Esophagus squamous epithelium (tissue), 5 donors: ENCODE measurements around the gene FYN. TPM values are rescaled to one million over a fixed set of nuclear protein-coding genes. Genes with fewer than 3 reads are reported as not detected.

Source experiments
- DNase-seq: peaks from one replicate; lab custom pipeline; 2025; lab: John Stamatoyannopoulos, UW
- H3K27ac ChIP-seq, 4 donors: fragments of 200-600 bp; sonication (generic); one replicate each; pipeline ENCODE4 v1.5.1; 2016 to 2019; ENCODE audit warnings: mild to moderate bottlenecking in 1 of 4
- H3K27me3 ChIP-seq, 4 donors: fragments of 200-600 bp; sonication (generic); 1 replicate in 3 of 4; 2 replicates in 1 of 4; pipeline versions ENCODE4 v1.5.1 to v1.6.0; 2017 to 2021; ENCODE audit warnings: antibody characterized with exemption in 1 of 4
- H3K36me3 ChIP-seq, 3 donors: fragments of 200-600 bp; sonication (generic); one replicate each; pipeline ENCODE4 v1.5.1; 2016 to 2019
- H3K4me1 ChIP-seq, 3 donors: fragments of 200-600 bp; sonication (generic); one replicate each; pipeline ENCODE4 v1.5.1; 2017 to 2019
- H3K4me3 ChIP-seq, 4 donors: fragments of 200-600 bp; sonication (generic); 1 replicate in 3 of 4; 2 replicates in 1 of 4; pipeline ENCODE4 v1.5.1; 2016 to 2019; ENCODE audit warnings: mild to moderate bottlenecking in 2 of 4, moderate library complexity in 1 of 4
- H3K9me3 ChIP-seq, 3 donors: fragments of 200-600 bp; sonication (generic); one replicate each; pipeline ENCODE4 v1.5.1; 2016 to 2019
- CTCF ChIP-seq, 6 experiments: fragments of 450-650 bp in 4 of 6; fragments of 200-600 bp in 2 of 6; sonication (generic) in 2 of 6; IDR thresholded peaks; one replicate each; pipeline ENCODE4 v1.5.1; 2016 to 2019; ENCODE audit warnings: antibody characterized with exemption in 6 of 6, mild to moderate bottlenecking in 4 of 6, moderate library complexity in 4 of 6
- POLR2A ChIP-seq, 4 donors: fragments of 450-650 bp; IDR thresholded peaks; one replicate each; pipeline ENCODE4 v1.6.1; 2017; ENCODE audit warnings: antibody characterized with exemption in 4 of 4, mild to moderate bottlenecking in 4 of 4, moderate library complexity in 3 of 4
- WGBS, 2 donors: methylation state at CpG; one replicate each; pipeline ENCODE4 v1.1.5; 2018; 5-methylcytosine and 5-hydroxymethylcytosine counted together
- intact Hi-C: fragments of 100-400 bp; cut with DNase I; formaldehyde crosslinking; loops from one replicate; pipeline ENCODE4 v1.15.0; 2022
- total RNA-seq, 4 donors: library from RNA; depleted of rRNA; stranded (reverse); fragments of >200 nt; gene quantifications; one replicate each; pipeline ENCODE4 v1.1.0, GENCODE V29; 2016
- donor health status: DM: yes; HTN: yes; CAD: no.

The FYN gene
- total RNA-seq, 4 donors from 2014 or later = 11.8 to 54.6 (median 21.4) TPM

- DNase-seq = no peak
- H3K4me1 ChIP-seq = peaks cover 0 to 44% (median 22%) of the 10 kb centered on the region in 3 donors
- no peaks in the 10 kb centered on the region for H3K27me3 ChIP-seq
- WGBS, 2 donors = 61 to 66% methylated on average over 8 of the region's 8 CpGs
- no peaks in the 10 kb centered on the region for H3K36me3 ChIP-seq
- H3K4me3 ChIP-seq = no peak overlapping the region
- H3K9me3 ChIP-seq = no peaks in the 10 kb centered on the region
- H3K27ac ChIP-seq = peak overlapping the region in 2 of 4 donors; percentile 6 to 33
- intact Hi-C loops = no loop called here
- TF ChIP-seq POLR2A (IDR thresholded peaks at IDR 0.05) (no peak), CTCF (IDR thresholded peaks at IDR 0.05) (no peak)
Observed at GRCh38 chr6:111743862-111744692, 129.2 kb downstream of the FYN start.

GRCh38 chr6:111743360-111743759 lies 129.9 kb downstream of the FYN start:
- TF ChIP-seq CTCF (IDR thresholded peaks at IDR 0.05) (no peak), POLR2A (IDR thresholded peaks at IDR 0.05) (no peak)
- no peaks in the 10 kb centered on the region for H3K9me3 ChIP-seq
- no peak overlapping the region for H3K4me3 ChIP-seq
- DNase-seq = no peak
- WGBS, 2 donors = 57 to 74% methylated on average over 5 of the region's 5 CpGs
- H3K27me3 ChIP-seq = no peaks in the 10 kb centered on the region
- H3K36me3 ChIP-seq = no peaks in the 10 kb centered on the region
- H3K27ac ChIP-seq = peak overlapping the region in 2 of 4 donors; percentile 17 to 33
- peaks cover 0 to 44% (median 22%) of the 10 kb centered on the region in 3 donors for H3K4me1 ChIP-seq
- intact Hi-C loops = no loop called here

- H3K36me3 ChIP-seq = no peaks in the 10 kb centered on the region
- H3K4me3 ChIP-seq = no peak overlapping the region
- no peak for DNase-seq
- WGBS, 2 donors = 75 to 83% methylated on average over 5 of the region's 5 CpGs
- no peak overlapping the region for H3K27ac ChIP-seq
- intact Hi-C loops = no loop called here
- H3K9me3 ChIP-seq = no peaks in the 10 kb centered on the region
- H3K27me3 ChIP-seq = no peaks in the 10 kb centered on the region
- TF ChIP-seq CTCF (IDR thresholded peaks at IDR 0.05) = no peak
- TF ChIP-seq POLR2A (IDR thresholded peaks at IDR 0.05) = no peak
- H3K4me1 ChIP-seq = peaks cover 0 to 35% (median 22%) of the 10 kb centered on the region in 3 donors
Observed at GRCh38 chr6:111741177-111741952, 131.9 kb downstream of the FYN start.

- 96 to 97% methylated on average over 1 of the region's 1 CpG for WGBS, 2 donors
- no peaks in the 10 kb centered on the region for H3K27me3 ChIP-seq
- DNase-seq = no peak
- H3K27ac ChIP-seq = no peak overlapping the region
- no peak for TF ChIP-seq POLR2A (IDR thresholded peaks at IDR 0.05)
- no peak for TF ChIP-seq CTCF (IDR thresholded peaks at IDR 0.05)
- no peak overlapping the region for H3K4me3 ChIP-seq
- peaks cover 0 to 40% (median 22%) of the 10 kb centered on the region in 3 donors for H3K4me1 ChIP-seq
- no peaks in the 10 kb centered on the region for H3K36me3 ChIP-seq
- H3K9me3 ChIP-seq = no peaks in the 10 kb centered on the region
- intact Hi-C loops = no loop called here
Observed at GRCh38 chr6:111740506-111740905, 132.7 kb downstream of the FYN start.

- peaks cover 0 to 40% (median 16%) of the 10 kb centered on the region in 3 donors for H3K4me1 ChIP-seq
- H3K27me3 ChIP-seq = no peaks in the 10 kb centered on the region
- H3K9me3 ChIP-seq = no peaks in the 10 kb centered on the region
- no peak overlapping the region for H3K4me3 ChIP-seq
- WGBS, 2 donors = 58 to 69% methylated on average over 4 of the region's 4 CpGs
- H3K36me3 ChIP-seq = no peaks in the 10 kb centered on the region
- no peak overlapping the region for H3K27ac ChIP-seq
- intact Hi-C loops = no loop called here
- DNase-seq = no peak
- TF ChIP-seq CTCF (IDR thresholded peaks at IDR 0.05) (no peak), POLR2A (IDR thresholded peaks at IDR 0.05) (no peak)
Observed at GRCh38 chr6:111739257-111739696, 134.0 kb downstream of the FYN start.
